ENCODE data around the gene NPAS2.

DNA sequence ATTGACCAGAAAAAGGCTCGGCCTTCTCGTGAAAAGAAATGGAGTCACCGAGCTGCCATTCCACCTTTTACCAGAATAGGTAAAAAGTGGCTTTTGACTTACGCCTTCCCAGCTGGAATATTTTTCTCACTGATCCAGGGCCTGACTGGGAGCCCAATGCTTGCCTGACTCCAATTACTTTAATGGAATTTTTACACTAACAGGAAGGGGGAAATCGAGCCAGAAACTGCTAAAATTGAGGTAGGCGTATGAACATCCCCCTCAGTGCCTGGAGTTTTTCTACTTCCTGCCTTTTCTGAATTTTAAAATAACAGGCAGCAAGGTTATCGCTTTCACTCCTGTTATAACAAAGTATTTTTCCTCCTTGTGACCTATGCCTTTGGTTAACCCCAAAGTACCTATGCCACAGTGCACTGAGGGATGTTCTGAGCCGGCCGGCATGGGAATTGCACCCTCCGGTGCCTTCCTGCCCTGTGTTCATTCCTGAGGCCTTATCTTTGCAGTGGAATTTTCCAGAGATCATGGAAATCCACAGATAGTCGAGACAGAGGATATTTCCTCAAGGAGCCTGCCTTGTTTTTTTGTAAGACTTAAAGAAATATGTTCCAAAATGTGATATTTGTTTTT is 163.9 kb downstream of the NPAS2 start:
- TF ChIP-seq, protein P1, sequence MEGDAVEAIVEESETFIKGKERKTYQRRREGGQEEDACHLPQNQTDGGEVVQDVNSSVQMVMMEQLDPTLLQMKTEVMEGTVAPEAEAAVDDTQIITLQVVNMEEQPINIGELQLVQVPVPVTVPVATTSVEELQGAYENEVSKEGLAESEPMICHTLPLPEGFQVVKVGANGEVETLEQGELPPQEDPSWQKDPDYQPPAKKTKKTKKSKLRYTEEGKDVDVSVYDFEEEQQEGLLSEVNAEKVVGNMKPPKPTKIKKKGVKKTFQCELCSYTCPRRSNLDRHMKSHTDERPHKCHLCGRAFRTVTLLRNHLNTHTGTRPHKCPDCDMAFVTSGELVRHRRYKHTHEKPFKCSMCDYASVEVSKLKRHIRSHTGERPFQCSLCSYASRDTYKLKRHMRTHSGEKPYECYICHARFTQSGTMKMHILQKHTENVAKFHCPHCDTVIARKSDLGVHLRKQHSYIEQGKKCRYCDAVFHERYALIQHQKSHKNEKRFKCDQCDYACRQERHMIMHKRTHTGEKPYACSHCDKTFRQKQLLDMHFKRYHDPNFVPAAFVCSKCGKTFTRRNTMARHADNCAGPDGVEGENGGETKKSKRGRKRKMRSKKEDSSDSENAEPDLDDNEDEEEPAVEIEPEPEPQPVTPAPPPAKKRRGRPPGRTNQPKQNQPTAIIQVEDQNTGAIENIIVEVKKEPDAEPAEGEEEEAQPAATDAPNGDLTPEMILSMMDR (conservative IDR thresholded peaks at IDR 0.05): no peak
- no peak for TF ChIP-seq EZH2 (IDR thresholded peaks at IDR 0.05; ENCODE audit: low read depth)

Measured in PC-9 (cell line).